RPMI7951 (cell line): ENCODE measurements around the gene HDAC5. TPM values are rescaled to one million over a fixed set of nuclear protein-coding genes. Genes with fewer than 3 reads are reported as not detected.
"Not testable (repeated sequence)": the region's sequence is repeated elsewhere in the genome, so short reads cannot be mapped to it uniquely, and the experiment has no call there.

ENCODE experiments used
- DNase-seq: peaks from one replicate; pipeline ENCODE4 v3.0.0-alpha.2; 2012; ENCODE audit warnings: low read depth
- total RNA-seq: library from RNA; depleted of rRNA; stranded (reverse); fragments of >200 nt; shearing (Covaris generic); gene quantifications from 2 replicates; pipeline ENCODE4 v1.2.3, GENCODE V29; 2014; rRNA removed

HDAC5 gene
- 14.3 and 19.9 TPM in 2 replicates for total RNA-seq

DNA sequence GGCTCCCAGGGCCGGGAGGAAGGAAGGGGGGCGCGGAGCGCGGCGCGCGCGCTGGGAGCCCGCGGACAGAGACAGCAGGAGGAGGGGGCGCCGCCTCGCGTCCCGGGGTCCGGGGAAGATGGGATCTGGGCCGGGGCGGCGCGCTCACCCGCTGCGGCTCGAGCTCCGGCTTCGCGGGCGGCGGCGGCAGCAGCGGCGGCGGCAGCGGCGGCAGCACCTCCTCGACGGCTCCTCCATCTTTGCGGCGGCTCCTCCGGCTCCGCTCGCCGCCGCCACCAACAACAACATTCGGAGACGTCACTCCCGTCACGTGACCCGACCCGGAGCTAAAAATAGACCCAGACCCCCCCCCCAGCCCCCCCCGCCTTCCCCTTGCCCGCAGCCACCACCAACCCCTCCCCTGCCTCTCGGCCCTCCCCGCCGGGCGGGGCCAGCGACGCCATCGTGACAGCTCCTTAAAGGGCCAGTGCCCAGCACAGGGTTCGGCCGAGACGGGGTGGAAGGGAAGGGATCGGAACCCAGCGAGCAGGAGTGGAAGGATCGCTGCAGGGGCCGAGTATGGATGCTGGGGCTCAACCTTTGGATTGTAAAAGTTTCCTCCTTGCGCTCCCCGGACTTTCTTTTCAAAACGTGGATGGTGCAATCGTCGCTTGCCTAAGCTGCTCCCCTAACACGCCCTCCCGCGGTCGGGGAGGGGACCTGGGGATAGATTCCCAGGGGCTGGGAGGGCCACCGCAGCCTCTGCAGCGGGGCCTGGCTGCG lies at the start of gene HDAC5:
Gene HDAC5 (minus strand): TSS at position 286 of the 762 bp plus-strand sequence. CDS start 6,126 bp downstream, outside the sequence.
- DNase-seq = peak; percentile 91

DNA sequence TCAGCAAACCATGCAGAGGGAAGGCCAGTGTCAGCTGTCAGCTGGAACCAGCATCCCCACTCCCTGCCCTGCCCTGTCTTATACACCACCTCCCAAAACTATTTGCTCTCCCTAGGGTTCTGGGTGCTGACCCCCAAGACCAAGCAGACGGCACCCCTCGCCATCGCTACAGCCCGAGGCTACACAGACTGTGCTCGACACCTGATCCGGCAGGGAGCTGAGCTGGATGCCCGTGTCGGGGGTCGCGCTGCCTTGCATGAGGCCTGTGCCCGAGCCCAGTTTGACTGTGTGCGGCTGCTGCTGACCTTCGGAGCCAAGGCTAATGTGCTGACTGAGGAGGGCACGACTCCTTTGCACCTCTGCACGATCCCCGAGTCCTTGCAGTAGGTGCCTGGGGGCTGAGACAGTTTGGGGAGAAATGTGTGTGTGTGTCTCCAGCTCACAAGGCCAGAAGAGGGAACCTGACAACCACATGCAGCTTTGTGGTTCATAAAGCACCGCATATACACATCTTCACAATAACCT lies 48.6 kb upstream of the HDAC5 start:
- DNase-seq = no peak

- no peak for DNase-seq
These were observed 47.2 kb upstream of the HDAC5 start, which contains the start of gene ASB16 for GRCh38 chr17:44170499-44171201. Gene ASB16 (plus strand): TSS chr17:44170704. CDS start chr17:44170790, 86 bp downstream.

- no peak for DNase-seq
These were observed 46.7 kb upstream of the HDAC5 start for GRCh38 chr17:44170135-44170498.

DNA sequence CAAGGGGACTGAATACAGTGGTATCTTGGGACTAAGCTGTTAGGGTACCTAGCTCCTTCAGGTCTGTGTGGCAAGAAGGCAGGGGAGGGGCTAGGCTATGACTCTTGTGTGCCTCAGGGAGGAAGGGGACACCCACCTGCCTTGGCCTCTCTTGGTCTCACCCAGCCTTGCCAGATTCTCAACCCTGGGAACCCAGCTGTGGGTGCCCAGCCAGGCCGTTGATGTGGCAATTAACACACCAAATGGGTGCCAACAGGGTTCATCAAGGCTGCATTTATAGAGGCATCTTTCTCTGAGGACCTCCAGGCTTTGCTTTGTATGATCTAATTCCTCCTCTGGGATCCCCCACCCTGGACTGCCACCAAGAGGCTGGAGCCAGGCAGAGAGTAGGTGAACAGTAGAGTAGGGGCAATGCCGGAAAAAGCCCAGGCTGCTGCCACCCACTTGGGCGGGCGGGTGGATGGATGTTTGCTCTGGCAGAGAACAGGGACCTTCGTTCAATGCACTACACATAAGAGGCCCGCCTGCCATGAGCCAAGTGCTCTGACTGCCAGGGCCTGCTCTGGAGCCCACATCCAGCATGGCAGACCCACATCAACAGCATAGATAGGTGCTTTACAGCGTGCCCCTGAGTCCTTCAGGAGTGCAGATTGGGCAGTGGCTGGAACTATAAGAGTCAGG lies 43.9 kb upstream of the HDAC5 start:
- DNase-seq = no peak

GRCh38 chr17:44164476-44164875 lies 41.0 kb upstream of the HDAC5 start:
- no peak for DNase-seq

GRCh38 chr17:44159519-44160210 lies 36.2 kb upstream of the HDAC5 start:
- DNase-seq = peak; percentile 22

DNA sequence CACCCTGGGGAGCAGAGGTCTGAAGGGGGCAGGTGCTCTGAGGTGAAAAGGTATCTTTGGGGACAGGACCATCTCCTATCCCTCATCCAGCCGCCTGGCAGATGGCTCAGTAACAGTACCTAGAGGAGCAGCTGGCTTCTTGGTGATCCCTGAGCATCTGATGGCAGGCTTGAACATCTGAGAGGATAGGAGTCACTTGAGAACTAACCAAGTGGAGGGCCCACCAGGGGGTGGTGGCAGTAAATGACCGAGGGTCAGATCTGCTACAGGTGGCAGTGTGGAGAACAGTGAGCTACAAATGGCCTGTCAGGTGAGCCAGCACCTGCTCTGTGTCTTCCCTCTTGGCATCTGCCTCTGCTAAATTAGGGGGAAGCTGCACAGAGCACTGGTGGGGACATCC lies 32.0 kb upstream of the HDAC5 start:
- DNase-seq = no peak

GRCh38 chr17:44152875-44153274 lies 29.4 kb upstream of the HDAC5 start:
- DNase-seq = no peak

- no peak for DNase-seq
These were observed 26.4 kb upstream of the HDAC5 start for GRCh38 chr17:44149750-44150329.

- not testable (repeated sequence) for DNase-seq
These were observed 25.6 kb upstream of the HDAC5 start for GRCh38 chr17:44149066-44149465.

DNA sequence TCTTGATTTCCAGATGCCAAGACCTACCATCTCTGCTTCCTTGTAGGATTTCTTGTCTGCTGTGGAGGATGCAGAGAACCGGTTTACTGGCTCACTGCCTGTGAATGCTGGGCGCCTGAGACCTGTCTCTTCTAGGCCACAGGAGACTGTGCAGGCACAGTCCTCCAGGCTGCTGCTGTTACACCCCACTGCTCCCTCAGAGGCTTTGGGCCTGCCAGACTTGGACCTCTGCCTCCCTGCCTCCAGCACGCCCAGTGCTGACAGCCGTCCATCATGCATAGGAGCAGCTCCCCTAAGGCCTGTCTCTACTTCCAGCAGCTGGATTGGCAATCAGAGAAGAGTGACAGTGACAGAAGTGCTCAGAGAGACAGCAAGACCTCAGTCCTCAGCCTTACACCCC lies 24.4 kb upstream of the HDAC5 start:
- DNase-seq = no peak

DNA sequence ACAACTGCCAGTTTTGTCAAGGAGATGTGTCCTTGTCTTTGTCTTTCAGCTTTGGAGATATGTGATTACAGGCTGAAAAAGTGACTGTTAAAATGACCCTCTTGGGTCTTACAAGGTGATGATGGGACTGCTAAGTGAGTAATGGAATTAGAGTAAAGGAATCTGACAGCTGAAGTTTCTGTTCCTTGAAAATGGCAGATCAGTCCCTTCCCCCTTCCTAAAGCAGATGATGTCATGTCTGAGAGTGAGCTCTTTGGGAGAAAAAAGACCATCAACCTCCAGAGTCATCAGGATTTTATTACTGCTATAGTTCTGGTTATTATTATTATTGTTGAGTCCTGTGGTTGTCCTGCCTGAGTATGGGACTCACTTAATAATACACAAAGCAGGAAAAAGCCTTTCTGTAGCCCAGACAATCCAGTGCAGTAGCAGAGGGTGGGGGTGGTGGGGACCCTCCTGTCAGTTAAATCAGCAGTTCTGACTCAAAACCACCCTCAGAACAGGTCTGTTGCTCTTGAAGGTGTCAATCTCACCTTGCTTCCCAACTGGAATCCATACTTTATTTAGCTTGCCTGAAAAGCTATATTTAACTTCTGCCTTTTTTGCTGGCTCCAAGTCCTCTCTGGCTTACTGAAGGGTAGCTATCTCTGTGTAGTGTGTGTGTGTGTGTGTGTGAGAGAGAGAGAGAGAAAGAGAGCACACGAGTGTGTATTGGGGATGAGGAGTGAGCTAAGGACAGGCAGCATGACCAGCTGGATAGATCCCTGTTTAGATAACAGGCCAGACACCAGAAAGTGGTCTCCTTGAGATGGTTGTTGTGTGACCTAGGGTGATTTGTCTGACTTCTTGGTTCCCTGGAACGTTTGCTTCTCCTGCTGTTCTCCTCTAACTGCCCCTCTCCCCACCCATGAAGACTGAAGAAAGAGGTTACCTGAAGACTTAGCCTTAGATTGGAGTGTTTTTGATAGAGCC lies 23.2 kb upstream of the HDAC5 start:
- DNase-seq = no peak

DNA sequence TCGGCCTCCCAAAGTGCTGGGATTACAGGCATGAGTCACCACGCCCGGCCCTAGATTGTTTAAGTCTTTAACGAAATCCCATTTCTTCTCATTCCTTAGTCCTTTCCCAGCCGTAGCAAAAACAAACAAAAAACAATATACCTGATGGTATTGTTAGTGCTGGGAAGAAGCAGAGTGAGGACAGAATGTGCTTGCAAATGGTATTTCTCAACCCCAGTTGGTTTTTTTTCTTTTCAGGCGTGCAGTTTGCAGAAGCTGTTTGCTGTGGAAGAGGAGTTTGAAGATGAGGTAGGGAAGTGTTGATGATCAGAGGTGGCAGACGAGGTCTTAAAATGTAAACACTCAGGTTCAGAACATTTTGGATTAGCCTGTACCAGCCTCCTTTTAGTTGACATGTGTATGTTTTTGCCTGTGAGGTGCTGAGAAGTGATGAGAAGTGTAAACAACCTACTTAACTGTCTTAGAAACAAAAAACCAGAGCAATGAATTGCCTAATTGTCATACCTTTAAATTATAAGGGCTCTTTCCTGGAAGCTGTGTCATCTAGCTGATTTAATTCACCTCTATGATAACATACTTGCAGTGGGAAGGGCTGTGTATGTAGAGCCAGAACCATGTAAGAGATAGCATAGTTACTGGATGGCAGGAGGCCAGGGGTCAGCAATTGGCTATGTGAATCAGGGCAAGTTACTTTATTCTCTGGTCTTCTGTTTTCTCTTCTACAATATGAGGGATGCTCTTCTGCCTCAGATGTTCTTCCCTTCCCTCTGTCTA lies 21.7 kb upstream of the HDAC5 start:
- no peak for DNase-seq

GRCh38 chr17:44143921-44144320 lies 20.5 kb upstream of the HDAC5 start:
- not testable (repeated sequence) for DNase-seq

GRCh38 chr17:44137891-44138709 lies 14.7 kb upstream of the HDAC5 start:
- peak; percentile 97 for DNase-seq

DNA sequence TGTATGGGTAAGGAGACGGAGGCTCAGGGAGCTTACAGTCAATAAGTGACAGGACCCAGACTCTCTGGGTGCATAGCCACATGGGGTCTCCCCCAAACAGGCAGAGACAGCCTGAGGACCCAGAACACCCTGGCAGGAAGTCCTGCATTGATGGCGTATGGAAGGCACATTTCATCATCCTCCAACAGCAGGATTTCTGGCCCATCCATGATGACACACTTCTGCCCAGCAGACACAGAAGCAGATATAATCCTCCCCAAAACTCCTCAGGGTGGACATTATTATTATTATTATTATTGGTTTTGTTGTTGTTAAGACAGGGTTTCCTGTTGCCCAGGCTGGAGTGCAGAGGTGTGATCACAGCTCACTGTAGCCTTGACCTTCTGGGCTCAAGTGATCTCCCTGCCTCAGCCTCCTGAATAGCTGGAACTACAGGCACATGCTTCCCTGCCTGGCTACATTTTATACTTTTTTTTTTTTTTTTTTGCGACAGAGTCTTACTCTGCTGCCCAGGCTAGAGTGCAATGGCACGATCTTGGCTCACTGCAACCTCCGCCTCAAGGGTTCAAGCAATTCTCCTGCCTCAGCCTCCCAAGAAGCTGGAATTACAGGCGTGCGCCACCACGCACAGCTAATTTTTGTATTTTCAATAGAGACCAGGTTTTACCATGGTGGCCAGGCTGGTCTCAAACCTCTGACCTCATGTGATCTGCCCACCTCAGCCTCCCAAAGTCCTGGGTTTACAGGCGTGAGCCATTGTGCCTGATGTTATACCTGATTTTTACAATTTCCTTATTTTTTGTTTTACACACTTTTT lies 11.5 kb upstream of the HDAC5 start:
- no peak for DNase-seq
